Activated CD8-positive, alpha-beta memory T cell treated with anti-CD3 and anti-CD28 coated beads for 24 hours (primary cell): ENCODE data around the gene HTT.
A peak's percentile ranks its signal among the peaks of the same experiment; 100 is the strongest.

Experiments used
- DNase-seq: peaks from one replicate; pipeline ENCODE4 v3.0.0-alpha.2; 2020

The HTT gene

DNA sequence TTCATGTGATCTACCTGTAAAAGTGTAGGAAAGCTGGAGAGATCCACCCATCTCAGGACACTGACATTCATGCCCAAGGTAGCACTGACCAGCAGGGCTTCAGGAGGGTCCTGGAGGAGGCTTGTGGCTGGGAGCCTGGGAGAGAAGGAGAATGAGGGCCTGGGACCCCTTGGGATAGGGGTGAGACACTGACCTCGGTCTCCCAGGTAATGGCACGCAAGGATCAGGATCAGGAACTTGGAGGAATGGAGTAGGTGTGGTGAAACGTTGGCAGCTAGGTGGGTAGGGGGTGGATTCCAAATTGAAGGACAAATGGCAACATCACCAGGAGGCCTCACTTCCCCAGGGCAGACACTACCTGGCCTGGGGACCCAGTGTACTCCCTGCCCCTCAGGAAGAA lies 206.0 kb downstream of the HTT start:
- peak; percentile 26 for DNase-seq

DNA sequence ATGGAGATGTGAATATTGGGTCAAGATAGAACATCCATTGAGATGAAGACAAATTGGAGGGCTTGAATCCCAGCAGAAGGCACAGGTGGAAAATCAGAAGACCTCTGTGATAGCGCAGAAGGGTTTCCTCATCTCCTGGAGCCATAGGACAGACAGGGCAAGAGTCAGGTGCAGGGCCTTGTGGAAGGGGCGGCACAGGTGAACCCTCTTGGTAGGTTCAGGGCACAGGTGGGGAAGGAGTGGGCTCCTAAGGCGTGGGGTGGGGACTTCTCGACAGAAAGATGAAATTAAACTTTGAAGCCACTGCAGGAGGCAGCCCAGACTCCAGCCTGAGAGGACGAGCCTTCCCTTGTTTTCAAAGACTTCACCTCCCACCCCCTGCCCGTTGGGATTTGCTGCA lies 209.0 kb downstream of the HTT start:
- peak; percentile 26 for DNase-seq

DNA sequence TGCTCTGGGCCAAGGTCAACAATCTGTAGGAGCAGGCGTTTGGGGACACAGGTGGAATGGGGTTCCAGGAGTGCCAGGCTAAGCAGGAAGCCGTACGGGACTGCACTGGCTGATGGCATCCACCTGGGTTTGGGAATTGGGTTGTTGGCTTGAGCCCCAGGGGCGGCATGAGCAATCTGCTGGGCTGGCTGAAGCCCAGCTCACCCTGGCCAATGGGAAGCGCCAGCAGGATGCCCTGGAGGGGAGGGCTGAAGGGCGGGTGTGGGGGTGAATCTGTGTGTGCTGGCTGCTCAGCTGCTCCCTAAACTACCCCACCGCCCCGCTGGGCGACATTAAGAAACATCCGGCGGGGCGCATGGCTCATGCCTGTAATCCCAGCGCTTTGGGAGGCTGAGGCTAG lies 209.4 kb downstream of the HTT start:
- DNase-seq: peak; percentile 17

DNA sequence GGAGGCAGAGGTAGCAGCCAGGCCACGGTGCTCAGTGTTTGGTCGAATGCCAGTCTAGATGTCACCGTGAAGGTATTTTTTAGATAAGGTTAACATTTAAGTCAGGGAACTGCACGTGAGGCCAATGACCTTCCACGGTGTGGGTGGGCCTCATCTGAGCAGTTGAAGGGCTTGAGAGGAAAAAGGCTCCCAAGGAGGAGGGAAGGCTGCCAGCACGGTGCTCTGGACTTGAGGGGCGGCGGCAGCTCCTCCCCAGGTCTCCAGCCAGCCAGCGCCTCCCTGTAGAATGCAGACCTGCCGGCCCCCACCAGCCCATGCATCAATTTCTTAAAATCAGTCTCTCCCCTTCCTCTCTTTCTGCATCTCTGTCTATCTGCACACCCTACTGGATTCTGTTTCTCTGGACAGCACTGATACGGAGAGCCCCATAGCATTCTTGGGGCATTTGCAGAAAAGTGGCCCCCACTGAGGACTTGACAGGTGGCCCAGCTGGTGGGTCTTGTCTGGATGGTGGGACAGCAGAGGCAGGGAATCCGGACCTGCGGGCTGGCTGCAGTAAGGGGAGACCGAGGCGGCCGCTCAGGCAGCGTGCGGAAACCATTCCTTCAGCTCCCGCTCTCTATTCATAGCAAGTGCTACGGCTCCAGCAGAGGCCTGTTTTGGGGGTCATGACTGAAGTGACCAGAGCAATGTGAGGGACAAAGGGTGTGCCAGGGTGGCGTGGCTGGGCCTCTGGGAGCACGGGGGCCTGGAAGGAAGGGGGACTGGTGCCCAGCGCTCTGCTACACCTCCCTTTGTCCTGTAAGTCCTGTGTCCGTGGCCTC lies 210.5 kb downstream of the HTT start:
- peak; percentile 49 for DNase-seq

DNA sequence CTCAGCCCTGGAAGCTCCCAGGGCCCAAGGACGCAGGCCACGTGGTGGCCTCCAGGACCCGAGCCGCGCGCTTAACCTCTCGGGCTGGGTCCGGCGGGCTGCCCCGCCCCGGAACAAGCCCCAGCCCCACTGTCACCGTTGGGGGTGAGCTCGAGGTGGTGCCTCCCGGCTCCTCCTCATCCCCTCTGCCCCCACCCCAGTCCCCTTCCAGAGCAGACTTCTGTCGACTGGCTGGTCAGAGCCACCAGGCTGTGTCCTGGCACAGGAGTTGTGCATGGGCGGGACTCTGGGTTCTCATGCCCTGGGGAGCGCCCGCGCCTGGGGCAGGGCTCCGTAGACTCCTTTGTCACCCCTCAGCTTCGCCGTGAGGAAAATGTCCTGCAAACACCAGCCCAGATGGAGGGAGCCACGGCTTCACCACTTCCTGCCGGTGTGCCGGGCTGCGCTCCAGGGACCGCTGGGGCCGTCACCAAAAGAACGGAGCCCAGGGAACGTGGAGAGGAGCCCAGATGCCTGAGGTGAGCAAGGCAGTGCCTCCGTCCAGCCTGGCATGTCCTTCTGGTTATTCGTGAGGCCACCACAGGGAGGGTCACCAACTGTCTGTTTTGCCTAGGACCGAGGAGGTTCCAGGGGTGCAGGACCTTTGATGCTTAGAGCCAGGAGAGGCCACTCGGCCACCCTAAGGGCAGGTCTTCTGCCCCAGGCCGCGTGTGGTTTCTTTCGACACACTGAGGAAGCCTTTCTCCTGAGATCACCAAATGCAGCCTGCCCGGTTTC lies 211.3 kb downstream of the HTT start:
- DNase-seq: peak; percentile 53

DNA sequence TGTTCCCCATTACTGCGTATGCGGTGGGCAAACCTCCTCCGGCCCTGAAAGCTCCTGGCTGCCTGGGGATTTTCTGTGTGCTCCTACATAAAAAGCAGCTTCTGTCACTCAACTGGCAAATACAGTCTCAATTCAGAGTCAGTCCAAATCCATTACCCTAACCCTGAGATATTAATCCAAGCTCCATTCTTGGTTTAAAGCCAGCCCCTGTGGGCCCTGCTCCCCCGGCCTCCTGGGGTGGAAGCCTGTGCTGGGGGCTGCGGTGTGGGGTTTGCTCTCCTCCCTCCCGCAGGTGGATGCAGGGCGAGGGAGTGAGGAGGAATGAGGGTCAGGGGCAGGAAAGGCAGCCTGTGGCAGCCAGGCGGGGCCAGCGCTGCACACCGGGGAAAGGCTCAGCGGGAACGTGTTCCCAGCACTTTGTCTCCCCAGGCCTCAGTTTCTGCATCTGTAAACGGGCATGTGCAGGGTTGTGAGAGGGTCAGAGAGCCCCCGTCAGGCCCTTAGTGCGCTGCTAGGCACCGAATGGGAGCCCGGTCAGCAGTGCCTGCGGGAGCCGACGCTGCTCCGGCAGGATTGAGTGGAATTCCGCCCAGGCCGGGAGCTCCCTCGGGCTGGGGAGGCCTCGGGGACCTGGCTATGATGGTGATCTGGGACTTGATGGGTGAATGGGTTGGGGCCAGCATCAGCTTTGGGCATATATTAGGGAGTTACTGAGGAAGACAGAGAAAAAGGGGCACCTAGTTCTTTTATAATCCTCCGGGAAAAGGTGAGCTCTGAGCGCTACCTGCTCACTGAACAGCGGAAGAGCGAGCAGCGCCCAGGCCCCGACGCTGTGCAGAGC lies 212.1 kb downstream of the HTT start:
- peak; percentile 21 for DNase-seq

DNA sequence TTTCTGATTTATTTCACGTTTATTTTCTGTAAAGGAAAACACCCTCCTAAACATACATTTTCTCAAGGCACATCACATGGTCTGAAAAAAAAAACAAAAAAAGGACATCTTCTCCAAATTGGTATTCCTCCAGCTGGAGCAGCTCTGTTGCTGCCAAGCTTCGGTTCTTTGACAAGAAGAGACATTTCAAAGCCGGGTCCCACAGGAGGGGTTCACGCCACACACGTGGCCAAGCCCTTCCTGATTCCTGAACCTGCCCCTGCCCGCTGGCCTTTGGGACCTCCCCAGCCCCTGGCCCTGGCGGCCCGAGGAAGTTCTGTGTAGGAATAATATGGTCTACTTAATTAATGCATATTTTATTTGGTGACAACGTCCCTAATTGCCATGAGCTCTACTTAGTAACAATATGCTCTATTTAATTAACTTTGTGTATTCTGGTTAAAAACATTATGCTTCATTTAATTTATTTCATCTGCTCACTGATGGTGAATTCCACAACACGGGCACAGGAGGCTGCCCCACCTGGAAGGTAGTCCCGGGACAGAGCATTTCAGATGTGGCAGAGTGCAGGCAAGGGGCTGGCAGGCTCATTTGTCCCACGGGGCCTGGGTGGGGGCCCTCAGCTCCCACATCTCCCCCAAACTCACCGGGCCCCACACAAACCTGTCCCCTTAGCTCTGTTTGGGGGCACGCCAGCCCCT lies 212.9 kb downstream of the HTT start:
- peak; percentile 15 for DNase-seq

DNA sequence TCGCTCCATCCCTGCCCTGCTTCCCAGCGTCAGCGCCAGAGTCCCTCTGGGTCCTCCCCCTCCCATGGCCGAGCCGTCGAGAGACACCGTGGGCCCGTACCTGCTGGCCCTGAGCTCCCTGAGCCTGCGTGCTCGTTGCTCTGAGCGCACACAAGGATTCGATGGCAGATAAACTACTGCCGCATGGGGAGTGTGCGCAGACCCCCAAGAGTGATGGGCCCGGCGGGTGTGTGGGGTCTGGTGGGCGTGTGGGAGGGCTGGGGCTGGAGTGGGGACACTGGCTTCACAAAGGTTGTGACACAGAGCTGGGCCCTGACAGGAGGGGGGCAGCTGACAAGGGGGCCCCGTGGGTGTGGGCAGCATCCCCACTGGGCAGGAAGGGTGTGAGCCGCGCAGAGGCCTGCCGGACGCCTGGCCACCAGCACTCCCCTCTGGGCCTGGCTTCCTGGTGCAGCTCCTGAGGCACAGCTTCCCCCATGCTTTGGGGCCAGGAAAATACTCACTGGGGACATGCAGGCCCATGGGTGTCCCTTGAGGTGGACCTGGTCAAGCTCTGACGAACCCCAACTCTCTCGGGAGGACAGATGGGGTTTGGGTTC lies 213.6 kb downstream of the HTT start:
- DNase-seq: peak; percentile 47

DNA sequence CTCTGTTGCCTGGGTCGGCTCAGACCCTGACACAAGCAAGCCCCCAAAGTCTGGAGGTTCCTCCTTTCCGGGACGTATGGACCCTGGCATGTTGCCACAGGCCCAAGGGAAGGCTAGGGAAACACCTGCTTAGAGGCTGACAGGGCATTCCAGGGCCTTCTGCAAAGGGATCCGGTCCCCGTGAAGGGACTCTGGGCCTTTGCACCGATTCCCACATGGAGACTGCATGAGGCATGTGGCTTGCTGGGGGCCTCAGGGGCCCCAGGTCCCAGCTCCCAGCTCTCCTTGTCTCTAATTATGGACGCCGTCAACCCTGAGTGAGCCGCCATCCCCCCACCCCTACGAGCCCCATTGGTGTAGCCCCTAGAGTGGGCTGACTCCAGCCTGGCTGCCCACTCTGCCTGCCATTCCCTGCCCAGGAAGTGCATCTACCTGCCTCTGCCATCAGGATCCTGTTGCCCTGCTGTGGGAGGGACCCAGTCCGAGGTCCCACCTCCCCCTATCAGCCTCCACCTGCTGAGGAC lies 214.2 kb downstream of the HTT start:
- peak; percentile 45 for DNase-seq

DNA sequence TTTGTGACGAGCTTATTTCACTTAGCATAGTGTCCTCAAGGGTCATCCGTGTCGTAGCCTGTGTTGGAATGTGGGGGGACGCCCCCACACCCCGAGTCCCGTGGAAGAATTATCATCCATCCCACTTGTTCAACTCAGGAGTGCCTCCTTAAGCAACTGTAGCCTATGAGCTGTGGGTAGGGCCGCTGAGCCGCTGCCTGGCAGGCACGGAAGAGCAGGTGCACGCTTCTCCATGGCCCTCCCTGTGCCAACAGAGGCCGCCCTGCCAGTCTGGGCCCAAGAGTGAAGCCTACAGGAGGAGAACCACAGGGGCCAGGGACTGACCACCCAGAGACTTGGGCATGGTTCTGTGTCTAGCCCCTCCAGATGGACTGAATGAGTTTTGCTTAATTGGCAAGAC lies 216.0 kb downstream of the HTT start:
- DNase-seq: peak; percentile 45

DNA sequence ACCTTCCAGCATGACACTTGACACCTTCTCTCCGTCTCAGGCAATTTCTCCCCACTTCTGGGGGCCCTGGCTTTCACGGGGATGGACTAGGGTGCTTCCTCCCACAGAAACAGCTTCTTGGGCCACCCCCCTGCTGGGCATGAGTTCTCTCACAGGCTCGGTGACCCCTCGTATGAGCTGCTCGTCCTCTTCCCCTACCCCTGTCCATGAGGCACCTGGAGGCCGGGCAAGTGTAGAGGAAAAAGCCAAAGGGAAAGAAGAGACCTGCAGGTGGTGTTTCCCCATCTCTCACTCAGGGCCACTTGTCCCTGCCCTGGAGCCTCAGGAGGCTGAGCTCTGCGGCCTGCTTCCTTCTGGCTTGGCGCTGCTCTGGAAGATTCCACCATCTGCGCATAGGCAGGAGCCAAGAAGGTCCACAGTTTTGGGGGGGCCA lies 216.4 kb downstream of the HTT start:
- no peak for DNase-seq

DNA sequence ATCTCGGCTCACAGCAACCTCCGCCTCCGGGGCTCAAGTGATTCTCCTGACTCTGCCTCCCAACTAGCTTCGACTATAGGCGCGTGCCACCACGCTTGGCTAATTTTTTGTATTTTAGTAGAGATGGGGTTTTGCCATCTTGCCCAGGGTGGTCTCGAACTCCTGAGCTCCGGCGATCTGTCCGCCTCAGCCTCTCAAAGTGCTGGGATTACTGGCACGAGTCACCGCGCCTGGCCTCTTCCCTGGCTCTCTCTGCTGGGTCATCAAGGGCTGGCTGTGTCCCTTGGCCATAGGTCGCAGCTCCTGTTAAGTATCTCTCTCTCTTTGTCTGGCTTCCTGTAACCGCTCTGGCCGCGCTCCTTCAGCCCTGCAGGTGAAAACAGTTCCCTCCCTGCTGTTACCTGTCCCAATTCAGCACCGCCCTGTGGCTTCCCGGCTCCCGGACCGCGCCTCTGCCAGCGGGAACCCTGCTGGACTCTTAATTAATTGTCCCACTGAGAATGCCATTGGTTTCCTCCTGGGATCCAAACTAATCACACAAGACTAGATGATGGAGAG lies 217.0 kb downstream of the HTT start:
- DNase-seq: no peak

DNA sequence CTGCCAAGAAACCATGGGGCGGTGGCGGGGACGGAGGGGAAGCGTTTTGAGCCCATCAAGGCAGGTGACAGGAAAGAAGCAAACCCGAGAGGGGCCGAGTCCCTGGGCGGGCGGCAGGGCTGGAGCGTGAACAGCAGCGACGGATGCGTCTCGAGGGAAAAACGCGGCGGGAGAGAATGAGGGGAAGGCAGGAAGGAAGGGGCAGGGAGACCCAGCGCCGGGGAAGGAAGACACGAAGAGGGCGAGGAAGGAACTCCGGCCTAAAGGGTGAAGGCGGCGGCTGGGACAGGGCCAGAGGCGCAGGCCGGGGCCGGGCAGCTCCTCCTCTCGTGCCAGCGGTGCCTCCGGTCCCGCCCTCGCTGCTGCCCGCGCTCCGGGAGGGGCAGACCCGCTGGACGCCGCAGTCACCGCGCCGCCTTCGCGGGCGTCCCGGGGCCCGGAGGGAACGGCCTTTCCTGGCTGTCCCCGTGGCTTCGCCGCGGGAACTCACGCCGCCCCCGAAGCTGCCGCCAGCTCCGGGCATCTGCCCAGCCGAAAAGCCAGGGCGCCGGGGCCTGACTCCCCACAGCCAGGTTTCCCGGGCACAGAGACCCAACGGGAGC lies 217.6 kb downstream of the HTT start:
- peak; percentile 71 for DNase-seq

DNA sequence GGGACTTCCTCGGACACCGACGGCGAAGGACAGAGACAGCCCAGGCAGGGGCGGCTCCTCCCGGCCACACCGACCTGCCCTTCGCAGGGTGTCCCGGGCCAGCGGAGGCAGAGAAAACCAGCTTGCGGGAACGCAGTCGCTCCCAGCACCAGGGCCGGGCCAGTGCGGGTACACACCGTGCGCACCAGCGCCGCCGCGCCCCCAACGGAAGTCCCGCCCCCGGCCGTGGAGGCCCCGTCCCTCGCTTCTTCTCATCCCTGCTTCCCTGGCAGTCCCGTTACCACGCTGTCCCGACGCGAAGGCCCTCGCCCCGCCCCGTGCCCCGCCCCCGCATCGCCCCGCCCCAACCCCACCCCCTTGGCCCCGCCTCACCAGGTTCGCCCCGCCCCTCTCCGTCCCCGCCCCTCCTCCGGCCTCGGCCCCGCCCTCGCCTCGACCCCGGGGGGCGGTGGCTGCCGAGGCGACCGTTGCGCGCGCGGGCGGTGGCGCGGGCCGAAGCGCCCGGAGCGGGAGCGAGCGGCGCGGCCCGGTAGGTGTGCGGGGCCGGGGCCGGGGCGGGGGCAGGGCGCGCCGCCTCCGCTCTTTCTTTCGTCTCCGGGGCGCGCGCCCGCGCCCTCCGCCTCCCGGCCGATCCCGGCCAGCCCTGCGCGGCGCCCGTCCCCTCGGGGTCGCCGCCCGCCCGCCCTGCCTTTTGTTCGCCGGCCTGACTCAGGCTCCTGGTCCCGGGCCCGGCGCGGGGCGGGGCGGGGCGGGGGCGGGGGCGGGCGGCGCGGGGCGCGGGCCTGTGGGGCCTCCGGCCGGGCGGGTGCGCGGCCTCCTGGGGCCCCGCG lies 218.3 kb downstream of the HTT start, which contains the start of gene RGS12:
Gene RGS12 (plus strand): TSS at position 451 of the 830 bp plus-strand sequence. CDS start 23,150 bp downstream, outside the sequence.
- DNase-seq: peak; percentile 94
